Adrenal gland (tissue), 5 donors: ENCODE measurements around the gene SVOP.

Experiments
- POLR2A ChIP-seq, 2 donors: fragments of 450-650 bp; IDR thresholded peaks; one replicate each; pipeline ENCODE4 v1.6.1; 2017; ENCODE audit warnings: antibody characterized with exemption in 2 of 2, mild to moderate bottlenecking in 2 of 2, moderate library complexity in 1 of 2
- TF ChIP-seq, protein P1 (sequence below), 6 experiments: fragments of 450-650 bp in 4 of 6; fragments of 200-600 bp in 2 of 6; sonication (generic) in 1 of 6; IDR thresholded peaks; 1 replicate in 5 of 6; 2 replicates in 1 of 6; pipeline versions ENCODE4 v1.5.1 to v1.8.0; 2016 to 2021; ENCODE audit warnings: antibody characterized with exemption in 6 of 6, mild to moderate bottlenecking in 2 of 6, moderate library complexity in 1 of 6
- donor health status: DM: no; HTN: no; CAD: no.

DNA sequence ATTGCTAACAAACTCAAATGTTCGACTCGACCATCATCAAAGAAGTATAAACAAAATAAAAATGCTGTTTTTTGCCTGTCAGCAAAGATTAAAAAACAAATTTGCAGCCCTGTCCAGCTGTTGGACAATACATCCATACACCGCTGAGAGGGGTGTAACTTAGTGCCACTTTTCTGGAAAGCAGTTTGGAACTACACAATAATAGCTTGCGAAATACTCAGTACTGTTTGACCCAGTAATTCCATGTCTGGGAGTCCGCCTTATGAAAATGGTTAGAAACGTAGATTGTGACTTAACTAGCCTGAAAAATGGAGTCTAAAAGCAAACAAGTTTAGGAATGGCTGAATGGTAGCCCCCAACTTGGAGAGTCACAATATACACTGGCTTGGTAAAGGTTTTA is 37.9 kb upstream of the SVOP start:
- TF ChIP-seq, protein P1, sequence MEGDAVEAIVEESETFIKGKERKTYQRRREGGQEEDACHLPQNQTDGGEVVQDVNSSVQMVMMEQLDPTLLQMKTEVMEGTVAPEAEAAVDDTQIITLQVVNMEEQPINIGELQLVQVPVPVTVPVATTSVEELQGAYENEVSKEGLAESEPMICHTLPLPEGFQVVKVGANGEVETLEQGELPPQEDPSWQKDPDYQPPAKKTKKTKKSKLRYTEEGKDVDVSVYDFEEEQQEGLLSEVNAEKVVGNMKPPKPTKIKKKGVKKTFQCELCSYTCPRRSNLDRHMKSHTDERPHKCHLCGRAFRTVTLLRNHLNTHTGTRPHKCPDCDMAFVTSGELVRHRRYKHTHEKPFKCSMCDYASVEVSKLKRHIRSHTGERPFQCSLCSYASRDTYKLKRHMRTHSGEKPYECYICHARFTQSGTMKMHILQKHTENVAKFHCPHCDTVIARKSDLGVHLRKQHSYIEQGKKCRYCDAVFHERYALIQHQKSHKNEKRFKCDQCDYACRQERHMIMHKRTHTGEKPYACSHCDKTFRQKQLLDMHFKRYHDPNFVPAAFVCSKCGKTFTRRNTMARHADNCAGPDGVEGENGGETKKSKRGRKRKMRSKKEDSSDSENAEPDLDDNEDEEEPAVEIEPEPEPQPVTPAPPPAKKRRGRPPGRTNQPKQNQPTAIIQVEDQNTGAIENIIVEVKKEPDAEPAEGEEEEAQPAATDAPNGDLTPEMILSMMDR (IDR thresholded peaks at IDR 0.05) = no peak
- TF ChIP-seq POLR2A (IDR thresholded peaks at IDR 0.05) = no peak
